Stomach smooth muscle (tissue), 2 donors: ENCODE measurements around the gene SREBF2.

Experiments used
- H3K27ac ChIP-seq: one replicate; pipeline ENCODE4 v1.7.0; 2013; ENCODE audit warnings: mild to moderate bottlenecking, low read length, inconsistent platforms
- H3K27me3 ChIP-seq, 2 donors: one replicate each; pipeline ENCODE4 v1.7.0; 2013; ENCODE audit warnings: low read length in 2 of 2; ENCODE audit not compliant: insufficient read depth in 2 of 2, control insufficient read depth in 1 of 2
- H3K36me3 ChIP-seq, 2 donors: one replicate each; pipeline ENCODE4 v1.7.0; 2013; ENCODE audit warnings: low read length in 2 of 2; ENCODE audit not compliant: control insufficient read depth in 2 of 2, insufficient read depth in 2 of 2
- H3K4me1 ChIP-seq: one replicate; pipeline ENCODE4 v1.7.0; 2013; ENCODE audit warnings: low read length; ENCODE audit not compliant: control insufficient read depth, insufficient read depth
- H3K4me3 ChIP-seq, 2 donors: one replicate each; pipeline ENCODE4 v1.7.0; 2013; ENCODE audit warnings: low read length in 2 of 2
- H3K9ac ChIP-seq, 2 donors: one replicate each; pipeline ENCODE4 v1.7.0; 2013; ENCODE audit warnings: low read length in 2 of 2, mild to moderate bottlenecking in 1 of 2
- H3K9me3 ChIP-seq, 2 donors: one replicate each; pipeline ENCODE4 v1.7.0; 2013; ENCODE audit warnings: low read length in 2 of 2; ENCODE audit not compliant: control insufficient read depth in 2 of 2
- donor health status: healthy.
- donor health status: Pancreatic carcinoma.

SREBF2 gene

GRCh38 chr22:41810022-41810421 is 22.9 kb upstream of the SREBF2 start:
- H3K9me3 ChIP-seq, result no peaks in the 10 kb centered on the region
- no peaks in the 10 kb centered on the region for H3K4me1 ChIP-seq
- no peak overlapping the region for H3K27ac ChIP-seq
- H3K36me3 ChIP-seq, result peaks cover 0 to 23% of the 10 kb centered on the region in 2 donors
- no peak overlapping the region for H3K9ac ChIP-seq
- H3K4me3 ChIP-seq, result no peak overlapping the region
- no peaks in the 10 kb centered on the region for H3K27me3 ChIP-seq

GRCh38 chr22:41812805-41813545 is 19.9 kb upstream of the SREBF2 start:
- no peaks in the 10 kb centered on the region for H3K27me3 ChIP-seq
- no peaks in the 10 kb centered on the region for H3K9me3 ChIP-seq
- H3K4me3 ChIP-seq, result no peak overlapping the region
- H3K4me1 ChIP-seq, result no peaks in the 10 kb centered on the region
- H3K27ac ChIP-seq, result no peak overlapping the region
- H3K36me3 ChIP-seq, result peaks cover 4 to 29% of the 10 kb centered on the region in 2 donors
- no peak overlapping the region for H3K9ac ChIP-seq

GRCh38 chr22:41813726-41814410 is 19.0 kb upstream of the SREBF2 start:
- H3K27ac ChIP-seq, result no peak overlapping the region
- no peaks in the 10 kb centered on the region for H3K9me3 ChIP-seq
- no peak overlapping the region for H3K4me3 ChIP-seq
- no peaks in the 10 kb centered on the region for H3K27me3 ChIP-seq
- H3K4me1 ChIP-seq, result no peaks in the 10 kb centered on the region
- H3K36me3 ChIP-seq, result peaks cover 4 to 27% of the 10 kb centered on the region in 2 donors
- H3K9ac ChIP-seq, result no peak overlapping the region

- H3K27me3 ChIP-seq, result no peaks in the 10 kb centered on the region
- no peaks in the 10 kb centered on the region for H3K9me3 ChIP-seq
- no peak overlapping the region for H3K9ac ChIP-seq
- H3K4me1 ChIP-seq, result no peaks in the 10 kb centered on the region
- no peak overlapping the region for H3K27ac ChIP-seq
- peaks cover 4 to 20% of the 10 kb centered on the region in 2 donors for H3K36me3 ChIP-seq
- no peak overlapping the region for H3K4me3 ChIP-seq
Measured at GRCh38 chr22:41815716-41816115, 17.2 kb upstream of the SREBF2 start.

GRCh38 chr22:41816241-41816640 is 16.7 kb upstream of the SREBF2 start:
- no peaks in the 10 kb centered on the region for H3K9me3 ChIP-seq
- H3K4me1 ChIP-seq, result no peaks in the 10 kb centered on the region
- H3K27ac ChIP-seq, result no peak overlapping the region
- no peak overlapping the region for H3K9ac ChIP-seq
- no peaks in the 10 kb centered on the region for H3K27me3 ChIP-seq
- no peak overlapping the region for H3K4me3 ChIP-seq
- peaks cover 4 to 16% of the 10 kb centered on the region in 2 donors for H3K36me3 ChIP-seq

- Histone ChIP-seq H3K4me3 (no peak overlapping the region), H3K9me3 (no peaks in the 10 kb centered on the region), H3K27ac (no peak overlapping the region), H3K9ac (no peak overlapping the region), H3K4me1 (no peaks in the 10 kb centered on the region), H3K27me3 (no peaks in the 10 kb centered on the region), H3K36me3 (peaks cover 4 to 16% of the 10 kb centered on the region in 2 donors)
Measured at GRCh38 chr22:41816871-41817270, 16.0 kb upstream of the SREBF2 start.

GRCh38 chr22:41818011-41818410 is 14.9 kb upstream of the SREBF2 start:
- Histone ChIP-seq H3K4me1 (no peaks in the 10 kb centered on the region), H3K9me3 (no peaks in the 10 kb centered on the region), H3K27me3 (no peaks in the 10 kb centered on the region), H3K4me3 (no peak overlapping the region), H3K9ac (no peak overlapping the region), H3K36me3 (peaks cover 4 to 16% of the 10 kb centered on the region in 2 donors), H3K27ac (no peak overlapping the region)

- no peak overlapping the region for H3K9ac ChIP-seq
- no peaks in the 10 kb centered on the region for H3K27me3 ChIP-seq
- no peaks in the 10 kb centered on the region for H3K9me3 ChIP-seq
- peaks cover 4 to 16% of the 10 kb centered on the region in 2 donors for H3K36me3 ChIP-seq
- H3K4me3 ChIP-seq, result no peak overlapping the region
- no peak overlapping the region for H3K27ac ChIP-seq
- no peaks in the 10 kb centered on the region for H3K4me1 ChIP-seq
Measured at GRCh38 chr22:41818596-41818995, 14.3 kb upstream of the SREBF2 start.

GRCh38 chr22:41819257-41819656 is 13.6 kb upstream of the SREBF2 start:
- H3K27ac ChIP-seq, result no peak overlapping the region
- H3K27me3 ChIP-seq, result no peaks in the 10 kb centered on the region
- peaks cover 4 to 13% of the 10 kb centered on the region in 2 donors for H3K36me3 ChIP-seq
- no peak overlapping the region for H3K4me3 ChIP-seq
- H3K9ac ChIP-seq, result no peak overlapping the region
- H3K9me3 ChIP-seq, result no peaks in the 10 kb centered on the region
- H3K4me1 ChIP-seq, result no peaks in the 10 kb centered on the region

GRCh38 chr22:41820447-41820846 is 12.5 kb upstream of the SREBF2 start:
- Histone ChIP-seq H3K27me3 (no peaks in the 10 kb centered on the region), H3K4me3 (no peak overlapping the region), H3K36me3 (peaks cover 4 to 9% of the 10 kb centered on the region in 2 donors), H3K4me1 (no peaks in the 10 kb centered on the region), H3K27ac (no peak overlapping the region), H3K9ac (no peak overlapping the region), H3K9me3 (no peaks in the 10 kb centered on the region)
